DOHH2 (cell line): ENCODE measurements around the gene ITGB4.

ENCODE experiments used
- H3F3A ChIP-seq: fragments of 200-600 bp; sonication (generic), shearing (Covaris generic); 2 replicates; pipeline ENCODE4 v1.6.0; 2016; ENCODE audit warnings: antibody characterized with exemption, mild to moderate bottlenecking; ENCODE audit not compliant: control insufficient read depth, insufficient read depth
- H3K27ac ChIP-seq: fragments of 200-600 bp; sonication (generic); 2 replicates; pipeline ENCODE4 v1.5.1; 2014; ENCODE audit warnings: low read depth, mild to moderate bottlenecking, low read length, moderate library complexity
- H3K27me3 ChIP-seq: fragments of 200-600 bp; sonication (generic); 2 replicates; pipeline ENCODE4 v1.6.1; 2014; ENCODE audit warnings: mild to moderate bottlenecking, low read length, mixed read lengths; ENCODE audit not compliant: control insufficient read depth
- H3K36me3 ChIP-seq: fragments of 200-600 bp; sonication (generic); 2 replicates; pipeline ENCODE4 v1.6.1; 2014; ENCODE audit warnings: mild to moderate bottlenecking, low read length, moderate library complexity, mixed read lengths; ENCODE audit not compliant: control insufficient read depth
- H3K4me1 ChIP-seq: fragments of 200-600 bp; sonication (generic); 2 replicates; pipeline ENCODE4 v1.6.1; 2014; ENCODE audit warnings: mild to moderate bottlenecking, low read length, mixed read lengths; ENCODE audit not compliant: control insufficient read depth
- H3K4me2 ChIP-seq: fragments of 200-600 bp; sonication (generic); 2 replicates; pipeline ENCODE4 v1.6.0; 2014; ENCODE audit warnings: mild to moderate bottlenecking, low read length, moderate library complexity
- H3K4me3 ChIP-seq: fragments of 200-600 bp; sonication (generic); 2 replicates; pipeline ENCODE4 v1.5.1; 2014; ENCODE audit warnings: mild to moderate bottlenecking, low read length, mixed read lengths
- H3K79me2 ChIP-seq: fragments of 200-600 bp; sonication (generic); 2 replicates; pipeline ENCODE4 v1.6.1; 2014; ENCODE audit warnings: mild to moderate bottlenecking, low read length, mixed read lengths; ENCODE audit not compliant: control insufficient read depth
- H3K9me2 ChIP-seq: fragments of 200-600 bp; sonication (generic); replicated peaks from 2 replicates; pipeline ENCODE4 v1.6.1; 2014; ENCODE audit warnings: mild to moderate bottlenecking, low read length, mixed read lengths; ENCODE audit not compliant: control insufficient read depth
- H3K9me3 ChIP-seq: fragments of 200-600 bp; sonication (generic); 2 replicates; pipeline ENCODE4 v1.6.1; 2014; ENCODE audit warnings: antibody characterized with exemption, low read length, mixed read lengths; ENCODE audit not compliant: control insufficient read depth, insufficient read depth
- H4K20me1 ChIP-seq: fragments of 200-600 bp; sonication (generic); 2 replicates; pipeline ENCODE4 v1.6.0; 2014; ENCODE audit warnings: low read depth, mild to moderate bottlenecking, antibody characterized with exemption, low read length, moderate library complexity; ENCODE audit not compliant: control insufficient read depth, insufficient read depth
- CTCF ChIP-seq: fragments of 200-600 bp; sonication (generic); IDR thresholded peaks from one replicate; pipeline ENCODE4 v1.5.1; 2014; ENCODE audit warnings: antibody characterized with exemption, mild to moderate bottlenecking, low read depth, low read length; ENCODE audit not compliant: poor library complexity, severe bottlenecking
- EZH2phosphoT487 ChIP-seq: fragments of 200-600 bp; sonication (generic); IDR thresholded peaks from 2 replicates; pipeline ENCODE4 v1.6.1; 2017; ENCODE audit warnings: borderline replicate concordance, mild to moderate bottlenecking, antibody characterized with exemption, low read length, moderate library complexity, mixed read lengths

The ITGB4 gene

GRCh38 chr17:75706042-75706728 is 15.1 kb upstream of the ITGB4 start:
- TF ChIP-seq CTCF (no peak), EZH2phosphoT487 (no peak)
- no peaks in the 10 kb centered on the region for H3K79me2 ChIP-seq
- no peak overlapping the region for H3K4me2 ChIP-seq
- no peaks in the 10 kb centered on the region for H3K27me3 ChIP-seq
- no peaks in the 10 kb centered on the region for H4K20me1 ChIP-seq
- no peaks in the 10 kb centered on the region for H3K9me3 ChIP-seq
- H3K4me3 ChIP-seq = no peak overlapping the region
- no peaks in the 10 kb centered on the region for H3K4me1 ChIP-seq
- no peaks in the 10 kb centered on the region for H3K9me2 ChIP-seq
- peaks cover 3% of the 10 kb centered on the region; the same call in 1 of the 2 replicates for H3F3A ChIP-seq
- H3K36me3 ChIP-seq = peaks cover 66% of the 10 kb centered on the region
- H3K27ac ChIP-seq = no peak overlapping the region

- H3K4me3 ChIP-seq = no peak overlapping the region
- no peaks in the 10 kb centered on the region for H4K20me1 ChIP-seq
- no peaks in the 10 kb centered on the region for H3K79me2 ChIP-seq
- no peaks in the 10 kb centered on the region for H3K9me3 ChIP-seq
- H3K9me2 ChIP-seq = no peaks in the 10 kb centered on the region
- H3K27me3 ChIP-seq = no peaks in the 10 kb centered on the region
- no peak overlapping the region for H3K4me2 ChIP-seq
- H3K4me1 ChIP-seq = peaks cover 2% of the 10 kb centered on the region
- TF ChIP-seq EZH2phosphoT487 (no peak), CTCF (no peak)
- peaks cover 3% of the 10 kb centered on the region; the same call in 1 of the 2 replicates for H3F3A ChIP-seq
- H3K36me3 ChIP-seq = peaks cover 57% of the 10 kb centered on the region
- no peak overlapping the region for H3K27ac ChIP-seq
These were observed 14.1 kb upstream of the ITGB4 start for GRCh38 chr17:75707079-75707571.

GRCh38 chr17:75712446-75712845 is 8.8 kb upstream of the ITGB4 start:
- no peak for TF ChIP-seq EZH2phosphoT487
- H3K4me1 ChIP-seq = peaks cover 7% of the 10 kb centered on the region
- H3F3A ChIP-seq = peaks cover 6% of the 10 kb centered on the region; the same call in 1 of the 2 replicates
- H3K27ac ChIP-seq = no peak overlapping the region
- no peak overlapping the region for H3K4me3 ChIP-seq
- H3K27me3 ChIP-seq = no peaks in the 10 kb centered on the region
- no peaks in the 10 kb centered on the region for H3K9me3 ChIP-seq
- H3K4me2 ChIP-seq = no peak overlapping the region
- peaks cover 6% of the 10 kb centered on the region for H3K36me3 ChIP-seq
- no peaks in the 10 kb centered on the region for H4K20me1 ChIP-seq
- no peaks in the 10 kb centered on the region for H3K79me2 ChIP-seq
- no peaks in the 10 kb centered on the region for H3K9me2 ChIP-seq

GRCh38 chr17:75719732-75720131 is 1.5 kb upstream of the ITGB4 start:
- TF ChIP-seq EZH2phosphoT487 = no peak
- no peak for TF ChIP-seq CTCF
- Histone ChIP-seq H3K27ac (no peak overlapping the region), H3F3A (no peaks in the 10 kb centered on the region), H3K4me3 (no peak overlapping the region), H3K9me2 (no peaks in the 10 kb centered on the region), H3K36me3 (no peaks in the 10 kb centered on the region), H3K79me2 (no peaks in the 10 kb centered on the region), H4K20me1 (no peaks in the 10 kb centered on the region), H3K4me1 (peaks cover 9% of the 10 kb centered on the region), H3K9me3 (no peaks in the 10 kb centered on the region), H3K27me3 (peaks cover 31% of the 10 kb centered on the region), H3K4me2 (no peak overlapping the region)
